GM12801 (cell line): ENCODE measurements around the gene USH1G.

Experiments
- TF ChIP-seq, protein P1 (sequence below): IDR thresholded peaks from one replicate; pipeline ENCODE4 v1.5.1; 2011; ENCODE audit warnings: control low read depth; ENCODE audit not compliant: insufficient read length; ENCODE audit errors: extremely low read depth

The USH1G gene

DNA sequence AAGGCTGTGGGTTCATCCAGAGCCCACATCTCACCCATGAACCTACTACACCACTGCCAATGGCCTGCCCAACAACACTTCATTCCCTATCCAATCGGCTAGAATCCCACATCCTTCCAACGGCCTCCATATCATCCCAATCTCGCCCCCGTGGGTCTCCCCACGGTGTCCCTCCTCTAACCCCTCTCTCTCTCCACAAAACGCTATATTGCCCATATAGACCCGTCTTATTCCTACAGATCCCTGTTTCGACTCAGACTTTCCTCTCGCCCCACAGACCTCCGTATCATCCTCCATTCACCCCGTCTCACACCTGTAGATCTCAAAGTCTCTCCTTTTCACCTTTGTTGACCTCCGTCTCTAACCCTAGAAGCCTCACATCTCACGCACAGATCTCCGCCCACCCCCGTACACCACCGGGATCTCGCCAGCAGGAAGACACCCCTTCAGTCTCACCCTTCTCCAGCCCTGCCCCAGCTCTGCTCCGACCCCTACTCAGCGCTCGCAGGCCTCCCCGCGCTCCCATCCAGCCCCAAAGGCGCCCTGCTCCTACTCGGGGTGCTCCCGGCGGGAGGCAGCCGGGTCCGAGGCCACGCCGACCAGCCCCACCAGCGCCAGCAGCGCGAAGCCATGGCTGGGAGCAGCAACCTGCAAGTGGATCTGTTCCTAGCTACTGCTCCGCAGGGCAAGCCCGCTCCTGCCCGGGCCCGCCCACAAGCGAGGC lies 50.6 kb downstream of the USH1G start, which contains the start of gene FDXR:
Gene FDXR, minus strand, starts transcription at position 682 of the 724 bp plus-strand sequence. Its CDS starts 50 bp downstream, at position 632.
- TF ChIP-seq, protein P1, sequence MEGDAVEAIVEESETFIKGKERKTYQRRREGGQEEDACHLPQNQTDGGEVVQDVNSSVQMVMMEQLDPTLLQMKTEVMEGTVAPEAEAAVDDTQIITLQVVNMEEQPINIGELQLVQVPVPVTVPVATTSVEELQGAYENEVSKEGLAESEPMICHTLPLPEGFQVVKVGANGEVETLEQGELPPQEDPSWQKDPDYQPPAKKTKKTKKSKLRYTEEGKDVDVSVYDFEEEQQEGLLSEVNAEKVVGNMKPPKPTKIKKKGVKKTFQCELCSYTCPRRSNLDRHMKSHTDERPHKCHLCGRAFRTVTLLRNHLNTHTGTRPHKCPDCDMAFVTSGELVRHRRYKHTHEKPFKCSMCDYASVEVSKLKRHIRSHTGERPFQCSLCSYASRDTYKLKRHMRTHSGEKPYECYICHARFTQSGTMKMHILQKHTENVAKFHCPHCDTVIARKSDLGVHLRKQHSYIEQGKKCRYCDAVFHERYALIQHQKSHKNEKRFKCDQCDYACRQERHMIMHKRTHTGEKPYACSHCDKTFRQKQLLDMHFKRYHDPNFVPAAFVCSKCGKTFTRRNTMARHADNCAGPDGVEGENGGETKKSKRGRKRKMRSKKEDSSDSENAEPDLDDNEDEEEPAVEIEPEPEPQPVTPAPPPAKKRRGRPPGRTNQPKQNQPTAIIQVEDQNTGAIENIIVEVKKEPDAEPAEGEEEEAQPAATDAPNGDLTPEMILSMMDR: no peak

- TF ChIP-seq, protein P1: no peak
These were observed 51.5 kb downstream of the USH1G start for GRCh38 chr17:74871356-74872076.

DNA sequence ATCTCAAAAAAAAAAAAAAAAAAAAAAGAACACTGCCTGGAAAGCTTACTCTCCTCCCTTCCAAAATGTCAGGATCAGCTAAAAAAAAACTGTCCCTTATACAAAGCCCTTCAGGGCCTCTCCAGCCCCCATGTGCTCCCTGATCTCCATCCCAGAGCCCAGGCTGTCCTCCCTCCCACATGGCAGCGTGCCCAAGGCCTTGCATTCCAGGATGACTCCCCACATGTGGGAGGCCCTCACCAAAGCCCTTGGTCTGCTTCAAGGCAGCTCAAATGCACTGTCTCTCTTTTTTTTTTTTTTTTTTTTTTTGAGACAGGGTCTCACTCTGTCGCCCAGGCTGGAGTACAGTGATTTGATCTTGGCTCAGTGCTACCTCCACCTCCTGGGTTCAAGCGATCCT lies 52.5 kb downstream of the USH1G start:
- TF ChIP-seq, protein P1: no peak

DNA sequence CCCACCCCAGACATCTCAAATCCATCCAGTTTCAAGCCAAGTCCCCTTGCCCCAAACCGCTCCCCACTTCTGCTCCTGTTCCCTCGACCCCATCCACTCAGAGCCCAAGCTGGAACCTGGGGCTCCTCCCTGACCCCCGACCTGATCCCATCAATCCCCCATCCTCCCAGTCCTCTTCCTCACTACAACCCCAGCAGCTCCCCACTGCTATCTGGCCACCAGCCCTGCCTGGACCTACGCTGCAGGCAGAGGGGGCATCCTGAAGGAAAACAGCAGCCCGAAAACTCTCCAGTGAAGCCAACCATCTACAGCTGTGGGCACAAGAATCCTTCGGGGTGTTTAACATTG lies 54.2 kb downstream of the USH1G start:
- TF ChIP-seq, protein P1: no peak

DNA sequence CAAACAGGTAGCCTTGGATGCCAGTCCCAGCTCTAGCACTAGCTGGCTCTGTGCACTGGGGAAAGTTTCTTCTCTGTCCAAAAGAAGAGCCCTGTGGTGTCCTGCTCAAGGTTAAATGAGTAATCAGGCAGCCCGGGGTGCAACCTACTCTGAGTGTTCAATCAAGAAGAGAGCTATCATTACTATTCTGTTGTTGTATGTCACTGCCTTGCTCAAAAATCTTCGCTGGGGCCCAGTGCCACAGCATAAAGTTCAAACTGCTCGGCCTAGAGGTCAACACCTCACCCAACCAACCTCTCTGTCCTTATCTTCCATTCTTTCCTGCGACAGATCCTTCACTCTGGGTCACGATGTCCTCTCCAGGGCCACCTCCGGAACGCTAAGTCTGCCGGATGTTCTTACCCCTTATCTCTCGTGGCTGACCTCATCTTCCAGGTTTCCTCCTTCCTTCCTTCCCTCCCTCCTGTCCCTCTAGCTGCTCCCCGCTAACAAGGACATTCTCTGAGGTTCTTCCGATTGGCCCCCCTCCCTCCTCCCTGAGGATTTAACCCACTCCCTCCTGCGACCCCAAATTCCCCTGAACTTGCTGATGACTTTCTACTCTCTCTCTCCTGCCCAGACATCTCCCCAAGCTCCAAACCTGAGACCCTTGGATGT lies 54.7 kb downstream of the USH1G start:
- TF ChIP-seq, protein P1: no peak

GRCh38 chr17:74866198-74866835 lies 56.7 kb downstream of the USH1G start:
- TF ChIP-seq, protein P1: no peak
